HG03045 (cell line): ENCODE measurements around the gene FAM114A1.

Source experiments
- ATAC-seq: cut with Tn5 transposase; IDR thresholded peaks from one replicate; pipeline ENCODE4 v1.9.1; 2021; ENCODE audit warnings: mild to moderate bottlenecking, moderate library complexity; ENCODE audit not compliant: unreplicated experiment

The FAM114A1 gene

GRCh38 chr4:38857354-38858096 lies 10.1 kb upstream of the FAM114A1 start:
- ATAC-seq = peak; percentile 64

GRCh38 chr4:38858097-38858420 lies 9.5 kb upstream of the FAM114A1 start:
- ATAC-seq = no peak

GRCh38 chr4:38859501-38859900 lies 8.1 kb upstream of the FAM114A1 start:
- no peak for ATAC-seq

- ATAC-seq = peak; percentile 53
Observed at GRCh38 chr4:38860788-38861424, 6.7 kb upstream of the FAM114A1 start.

- ATAC-seq = no peak
Observed at GRCh38 chr4:38861791-38862190, 5.8 kb upstream of the FAM114A1 start.

- no peak for ATAC-seq
Observed at GRCh38 chr4:38865445-38865844, 2.2 kb upstream of the FAM114A1 start.

- peak; percentile 30 for ATAC-seq
Observed at GRCh38 chr4:38866973-38867477, 581 bp upstream of the FAM114A1 start.

- peak; percentile 6 for ATAC-seq
Observed at GRCh38 chr4:38868059-38868960, 704 bp downstream of the FAM114A1 start.

GRCh38 chr4:38869511-38869910 lies 1.9 kb downstream of the FAM114A1 start:
- ATAC-seq = no peak

GRCh38 chr4:38870098-38870808 lies 2.6 kb downstream of the FAM114A1 start:
- ATAC-seq = no peak

- no peak for ATAC-seq
Observed at GRCh38 chr4:38871593-38871992, 4.0 kb downstream of the FAM114A1 start.

GRCh38 chr4:38872620-38873019 lies 5.0 kb downstream of the FAM114A1 start:
- no peak for ATAC-seq

GRCh38 chr4:38873290-38873944 lies 5.8 kb downstream of the FAM114A1 start:
- no peak for ATAC-seq

- ATAC-seq = no peak
Observed at GRCh38 chr4:38876636-38877035, 9.0 kb downstream of the FAM114A1 start.

- no peak for ATAC-seq
Observed at GRCh38 chr4:38884254-38884653, 16.6 kb downstream of the FAM114A1 start.

- no peak for ATAC-seq
Observed at GRCh38 chr4:38889143-38889542, 21.5 kb downstream of the FAM114A1 start.

GRCh38 chr4:38891051-38891983 lies 23.7 kb downstream of the FAM114A1 start:
- no peak for ATAC-seq

- ATAC-seq = no peak
Observed at GRCh38 chr4:38894322-38894982, 26.8 kb downstream of the FAM114A1 start.

- ATAC-seq = no peak
Observed at GRCh38 chr4:38896940-38897339, 29.3 kb downstream of the FAM114A1 start.
